WI38 (cell line): ENCODE results near the gene BBX.

Experiments
- H3K4me3 ChIP-seq: 2 replicates; pipeline ENCODE4 v1.5.1; 2011; ENCODE audit warnings: low read depth, mild to moderate bottlenecking, control low read depth, low read length
- TF ChIP-seq, protein P1 (sequence below): IDR thresholded peaks from 2 replicates; pipeline ENCODE4 v1.5.1; 2012; ENCODE audit warnings: low read depth, mild to moderate bottlenecking, control low read depth, low read length

The BBX gene

DNA sequence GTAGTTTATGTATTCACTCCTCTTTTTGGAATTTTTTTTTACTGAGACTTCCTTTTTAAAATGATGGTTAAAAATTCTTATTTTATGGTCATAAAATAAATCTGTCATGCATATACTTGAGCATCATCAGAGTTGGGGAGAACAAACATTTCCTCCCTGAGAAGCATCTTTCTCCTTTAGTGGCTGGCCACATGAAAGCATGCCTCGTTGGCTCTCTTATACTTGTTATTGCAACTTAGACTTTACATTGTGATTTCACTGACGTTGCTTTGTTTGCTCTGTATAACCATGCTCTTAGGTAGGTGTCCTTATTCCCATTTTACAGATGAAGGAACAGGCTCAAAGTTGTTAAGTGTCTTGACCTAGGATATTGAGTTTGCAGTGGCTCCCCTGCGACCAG, 18.1 kb downstream of the BBX start:
- H3K4me3 ChIP-seq: no peak overlapping the region
- TF ChIP-seq, protein P1, sequence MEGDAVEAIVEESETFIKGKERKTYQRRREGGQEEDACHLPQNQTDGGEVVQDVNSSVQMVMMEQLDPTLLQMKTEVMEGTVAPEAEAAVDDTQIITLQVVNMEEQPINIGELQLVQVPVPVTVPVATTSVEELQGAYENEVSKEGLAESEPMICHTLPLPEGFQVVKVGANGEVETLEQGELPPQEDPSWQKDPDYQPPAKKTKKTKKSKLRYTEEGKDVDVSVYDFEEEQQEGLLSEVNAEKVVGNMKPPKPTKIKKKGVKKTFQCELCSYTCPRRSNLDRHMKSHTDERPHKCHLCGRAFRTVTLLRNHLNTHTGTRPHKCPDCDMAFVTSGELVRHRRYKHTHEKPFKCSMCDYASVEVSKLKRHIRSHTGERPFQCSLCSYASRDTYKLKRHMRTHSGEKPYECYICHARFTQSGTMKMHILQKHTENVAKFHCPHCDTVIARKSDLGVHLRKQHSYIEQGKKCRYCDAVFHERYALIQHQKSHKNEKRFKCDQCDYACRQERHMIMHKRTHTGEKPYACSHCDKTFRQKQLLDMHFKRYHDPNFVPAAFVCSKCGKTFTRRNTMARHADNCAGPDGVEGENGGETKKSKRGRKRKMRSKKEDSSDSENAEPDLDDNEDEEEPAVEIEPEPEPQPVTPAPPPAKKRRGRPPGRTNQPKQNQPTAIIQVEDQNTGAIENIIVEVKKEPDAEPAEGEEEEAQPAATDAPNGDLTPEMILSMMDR: no peak

DNA sequence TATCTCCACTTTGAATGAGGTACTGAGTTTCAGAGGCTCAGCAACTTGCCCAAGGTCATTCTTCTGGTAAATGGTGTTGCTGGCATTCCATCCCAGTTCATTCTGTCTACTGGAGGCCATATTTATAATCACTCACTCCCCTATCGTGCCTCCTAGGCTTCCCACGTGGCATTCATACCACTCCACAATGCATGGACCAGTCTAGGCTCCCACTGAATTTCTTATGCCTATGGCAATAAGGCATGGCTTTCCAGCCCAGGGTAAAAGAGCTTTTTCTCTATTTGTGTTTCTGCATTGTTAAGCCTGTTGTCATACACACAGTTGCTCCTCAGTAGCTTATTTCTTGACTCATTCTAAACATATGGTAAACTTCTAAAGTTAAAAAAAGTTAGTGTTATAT, 19.9 kb downstream of the BBX start:
- no peak overlapping the region for H3K4me3 ChIP-seq
- TF ChIP-seq, protein P1: no peak

DNA sequence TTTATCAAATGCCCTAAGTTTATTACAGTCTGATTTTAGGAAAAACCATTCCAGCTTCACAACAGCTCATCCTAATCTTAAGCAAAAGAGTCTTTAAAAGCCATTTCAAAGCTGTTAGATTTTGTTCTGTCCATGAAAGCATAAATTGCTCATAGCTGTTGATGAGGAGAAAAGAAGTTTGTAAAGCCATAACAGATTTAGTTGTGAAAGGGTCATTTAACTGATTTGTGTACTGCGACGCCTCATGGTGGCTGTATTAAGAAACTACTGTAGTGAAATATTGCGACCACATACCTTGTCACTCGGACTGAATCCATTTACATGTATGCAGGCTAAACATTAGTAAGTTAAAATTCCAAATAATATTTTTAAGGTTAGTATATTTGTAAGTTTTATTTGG, 20.9 kb downstream of the BBX start:
- no peak overlapping the region for H3K4me3 ChIP-seq
- TF ChIP-seq, protein P1: no peak

DNA sequence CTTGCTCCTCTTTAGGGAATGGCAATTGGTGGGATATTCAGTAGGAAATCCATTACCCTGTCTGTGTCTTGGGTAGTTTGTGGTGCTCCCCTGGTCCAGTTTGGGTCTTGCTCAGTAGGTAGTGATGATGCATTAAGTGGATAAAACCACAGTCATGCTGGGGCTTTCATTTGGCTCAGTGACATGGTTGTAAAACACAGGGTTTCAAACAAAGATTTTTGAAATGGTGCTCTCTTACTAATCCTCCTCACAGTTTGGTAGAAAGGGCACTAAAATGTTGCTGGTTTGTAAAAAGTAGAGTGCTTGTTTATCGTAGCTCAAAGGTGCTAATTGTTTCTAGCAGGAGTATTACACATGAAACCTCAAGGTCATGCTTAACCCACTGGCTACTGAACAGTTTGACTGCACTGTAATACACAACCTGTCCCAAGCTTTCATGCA, 22.9 kb downstream of the BBX start:
- TF ChIP-seq, protein P1: no peak
- no peak overlapping the region for H3K4me3 ChIP-seq

DNA sequence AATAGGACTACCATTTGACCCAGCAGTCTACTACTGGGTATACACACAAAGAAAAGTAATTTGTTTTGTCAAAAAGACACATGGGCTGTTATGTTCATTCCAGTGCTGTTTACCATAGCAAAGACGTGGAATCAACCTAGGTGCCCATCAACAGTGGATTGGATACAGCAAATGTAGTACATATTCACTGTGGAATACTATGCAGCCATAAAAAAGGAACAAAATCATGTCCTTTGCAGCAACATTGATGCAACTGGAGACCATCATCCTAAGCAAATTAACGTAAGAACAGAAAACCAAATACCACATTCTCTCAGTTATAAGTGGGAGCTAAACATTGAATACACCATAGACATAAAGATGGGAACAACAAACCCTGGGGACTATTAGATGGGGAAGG, 25.8 kb downstream of the BBX start:
- H3K4me3 ChIP-seq: no peak overlapping the region
- TF ChIP-seq, protein P1: no peak

DNA sequence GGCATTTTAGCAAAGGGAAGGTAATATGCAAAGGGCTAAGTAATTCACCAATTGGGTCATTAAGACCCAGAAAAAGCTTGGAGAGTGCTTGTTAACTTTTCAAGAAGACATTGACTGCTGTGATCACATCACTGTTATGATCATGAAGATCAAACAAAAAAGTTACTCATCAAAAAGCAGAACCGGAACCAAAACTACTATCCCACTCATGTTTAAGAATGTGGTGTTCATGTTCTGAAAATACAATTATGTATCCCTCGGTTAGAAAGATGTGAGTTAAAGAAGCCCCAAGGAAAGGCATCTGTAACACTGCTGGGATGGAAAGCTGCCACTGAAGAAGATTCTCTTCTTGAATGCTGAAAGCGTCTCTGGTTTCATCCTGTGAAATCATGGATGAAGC, 32.6 kb downstream of the BBX start:
- no peak overlapping the region for H3K4me3 ChIP-seq
- TF ChIP-seq, protein P1: no peak

DNA sequence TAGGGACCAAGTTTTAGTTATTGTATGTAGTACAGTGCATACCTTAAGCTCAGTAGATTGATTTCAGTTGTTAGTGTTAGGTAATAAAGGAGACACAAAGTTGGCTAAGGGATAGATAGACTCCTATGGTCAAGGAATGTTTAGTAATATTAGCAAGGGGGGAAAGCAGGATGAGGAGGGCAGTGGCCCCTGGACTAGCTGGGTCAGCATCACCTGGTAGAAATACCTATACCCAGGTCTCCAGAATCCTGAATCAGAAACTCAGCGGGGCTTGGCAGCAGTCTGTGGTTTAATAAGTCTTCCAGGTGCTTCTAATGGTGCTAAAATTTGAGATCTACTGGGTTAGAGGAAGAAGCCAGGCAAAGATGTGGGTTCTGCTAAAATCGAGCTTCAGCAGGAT, 35.0 kb downstream of the BBX start:
- TF ChIP-seq, protein P1: no peak
- H3K4me3 ChIP-seq: no peak overlapping the region
